ENCODE results near the gene CADPS. TPM values are rescaled to one million over a fixed set of nuclear protein-coding genes. Genes with fewer than 3 reads are reported as not detected.

CADPS gene
- total RNA-seq, 5 donors from 2014 or later (not counting 1 experiment from before 2014, with no cell fraction given) = 0.49 TPM; not detected in 4

- Mint-ChIP-seq H3K4me1 (no peaks in the 10 kb centered on the region), H3K36me3 (no peaks in the 10 kb centered on the region), H3K27me3 (peaks cover 3 to 23% of the 10 kb centered on the region in 2 donors), H3K9me3 (peaks cover 0 to 11% (median 0%) of the 10 kb centered on the region in 3 donors), H3K27ac (no peak overlapping the region), H3K4me3 (no peak overlapping the region)
- Histone ChIP-seq H3K27ac (ENCODE audit: low read length) (no peak overlapping the region), H3K9me3 (no peaks in the 10 kb centered on the region), H3K36me3 (ENCODE audit: control insufficient read depth in 2 of 2, extremely low read depth in 1 of 2, insufficient read depth in 1 of 2, low read length in 1 of 2) (no peaks in the 10 kb centered on the region), H3K4me1 (ENCODE audit: control insufficient read depth in 1 of 2, extremely low read depth in 1 of 2, insufficient read depth in 2 of 2, low read length in 2 of 2) (no peaks in the 10 kb centered on the region), H3K27me3 (replicated peaks in 1 of 2; ENCODE audit: control insufficient read depth in 2 of 2, extremely low read depth in 1 of 2, insufficient read depth in 2 of 2, low read length in 1 of 2) (no peaks in the 10 kb centered on the region), H3K4me3 (ENCODE audit: control insufficient read depth in 1 of 2, extremely low read depth in 1 of 2, low read length in 1 of 2) (no peak overlapping the region)
- 76% methylated on average over 2 of the region's 2 CpGs for WGBS (ENCODE audit: insufficient coverage)
- DNase-seq (no peak), ATAC-seq (replicated peaks in 1 of 4) (no peak)
- ChIA-PET CTCF (no interaction called here), POLR2A (no interaction called here)
Observed at GRCh38 chr3:62551556-62551955, 323.7 kb downstream of the CADPS start.

DNA sequence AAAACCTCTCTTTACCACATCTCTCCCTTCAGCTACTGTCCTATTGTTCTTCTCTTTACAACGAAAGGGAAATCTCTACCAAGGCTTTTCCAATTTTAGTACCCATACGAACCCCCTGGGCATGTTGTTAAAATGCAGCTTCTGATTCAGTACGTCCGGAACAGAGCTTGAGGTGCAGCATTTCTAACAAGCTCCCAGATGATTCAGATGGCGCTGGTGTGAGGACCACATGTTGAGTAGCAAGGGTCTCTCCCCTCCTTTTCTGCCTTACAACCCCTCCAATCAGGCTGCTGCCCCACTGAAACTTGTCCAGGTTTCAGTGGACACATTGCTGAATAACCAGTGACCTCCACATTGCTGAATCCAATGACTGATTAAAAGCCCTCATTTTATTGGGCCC lies 324.8 kb downstream of the CADPS start:
- Histone ChIP-seq H3K27me3 (replicated peaks in 1 of 2; ENCODE audit: control insufficient read depth in 2 of 2, extremely low read depth in 1 of 2, insufficient read depth in 2 of 2, low read length in 1 of 2) (no peaks in the 10 kb centered on the region), H3K9me3 (no peaks in the 10 kb centered on the region), H3K4me3 (ENCODE audit: control insufficient read depth in 1 of 2, extremely low read depth in 1 of 2, low read length in 1 of 2) (no peak overlapping the region), H3K36me3 (ENCODE audit: control insufficient read depth in 2 of 2, extremely low read depth in 1 of 2, insufficient read depth in 1 of 2, low read length in 1 of 2) (no peaks in the 10 kb centered on the region), H3K27ac (ENCODE audit: low read length) (no peak overlapping the region), H3K4me1 (ENCODE audit: control insufficient read depth in 1 of 2, extremely low read depth in 1 of 2, insufficient read depth in 2 of 2, low read length in 2 of 2) (no peaks in the 10 kb centered on the region)
- H3K27ac Mint-ChIP-seq = no peak overlapping the region
- WGBS (ENCODE audit: insufficient coverage) = 83% methylated on average over 4 of the region's 5 CpGs
- POLR2A ChIA-PET = no interaction called here
- no peaks in the 10 kb centered on the region for H3K36me3 Mint-ChIP-seq
- ATAC-seq (replicated peaks in 1 of 4) (no peak), DNase-seq (no peak)
- no peaks in the 10 kb centered on the region for H3K4me1 Mint-ChIP-seq
- CTCF ChIA-PET = no interaction called here
- H3K9me3 Mint-ChIP-seq = peaks cover 0 to 11% (median 0%) of the 10 kb centered on the region in 3 donors
- no peak overlapping the region for H3K4me3 Mint-ChIP-seq
- H3K27me3 Mint-ChIP-seq = peaks cover 3 to 23% of the 10 kb centered on the region in 2 donors

- no CpG with 5 or more reads among the region's 2 CpGs for WGBS (ENCODE audit: insufficient coverage)
- ChIA-PET POLR2A (no interaction called here), CTCF (no interaction called here)
- ATAC-seq (replicated peaks in 1 of 4) (no peak), DNase-seq (no peak)
- no peak overlapping the region for H3K4me3 ChIP-seq (ENCODE audit: control insufficient read depth in 1 of 2, extremely low read depth in 1 of 2, low read length in 1 of 2)
- peaks cover 3 to 22% of the 10 kb centered on the region in 2 donors for H3K27me3 Mint-ChIP-seq
- H3K4me1 Mint-ChIP-seq = no peaks in the 10 kb centered on the region
- no peaks in the 10 kb centered on the region for H3K9me3 ChIP-seq
- H3K9me3 Mint-ChIP-seq = peaks cover 0 to 11% (median 0%) of the 10 kb centered on the region in 3 donors
- no peaks in the 10 kb centered on the region for H3K4me1 ChIP-seq (ENCODE audit: control insufficient read depth in 1 of 2, extremely low read depth in 1 of 2, insufficient read depth in 2 of 2, low read length in 2 of 2)
- no peak overlapping the region for H3K27ac Mint-ChIP-seq
- H3K27ac ChIP-seq (ENCODE audit: low read length) = no peak overlapping the region
- H3K4me3 Mint-ChIP-seq = no peak overlapping the region
- H3K27me3 ChIP-seq (replicated peaks in 1 of 2; ENCODE audit: control insufficient read depth in 2 of 2, extremely low read depth in 1 of 2, insufficient read depth in 2 of 2, low read length in 1 of 2) = no peaks in the 10 kb centered on the region
- H3K36me3 Mint-ChIP-seq = no peaks in the 10 kb centered on the region
- H3K36me3 ChIP-seq (ENCODE audit: control insufficient read depth in 2 of 2, extremely low read depth in 1 of 2, insufficient read depth in 1 of 2, low read length in 1 of 2) = no peaks in the 10 kb centered on the region
Observed at GRCh38 chr3:62548528-62549205, 326.5 kb downstream of the CADPS start.

DNA sequence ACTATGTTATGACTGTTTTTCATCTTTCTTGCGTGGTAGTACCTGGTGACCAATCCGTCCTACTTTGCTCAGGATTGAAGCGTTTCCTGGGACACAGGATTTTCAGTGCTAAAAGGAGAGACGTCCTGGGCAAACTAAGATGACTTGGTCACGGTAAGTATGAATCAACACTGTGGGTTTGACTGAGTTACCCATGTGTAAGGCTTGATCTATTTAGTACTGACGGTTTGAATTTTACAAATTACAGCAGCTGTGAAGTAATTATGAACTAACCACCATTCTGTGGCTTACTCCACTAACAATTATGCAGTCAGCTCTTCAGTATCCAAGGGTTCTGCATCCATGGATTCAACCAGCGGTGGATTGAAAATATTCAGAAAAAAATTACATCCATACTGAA lies 328.9 kb downstream of the CADPS start:
- WGBS (ENCODE audit: insufficient coverage) = 81% methylated on average over 4 of the region's 7 CpGs
- no peaks in the 10 kb centered on the region for H3K9me3 ChIP-seq
- no peaks in the 10 kb centered on the region for H3K27me3 ChIP-seq (replicated peaks in 1 of 2; ENCODE audit: control insufficient read depth in 2 of 2, extremely low read depth in 1 of 2, insufficient read depth in 2 of 2, low read length in 1 of 2)
- H3K27ac ChIP-seq (ENCODE audit: low read length) = no peak overlapping the region
- DNase-seq (no peak), ATAC-seq (replicated peaks in 1 of 4) (no peak)
- no peak overlapping the region for H3K4me3 Mint-ChIP-seq
- no peaks in the 10 kb centered on the region for H3K4me1 Mint-ChIP-seq
- peaks cover 0 to 5% (median 0%) of the 10 kb centered on the region in 3 donors for H3K9me3 Mint-ChIP-seq
- H3K36me3 Mint-ChIP-seq = no peaks in the 10 kb centered on the region
- H3K4me1 ChIP-seq (ENCODE audit: control insufficient read depth in 1 of 2, extremely low read depth in 1 of 2, insufficient read depth in 2 of 2, low read length in 2 of 2) = no peaks in the 10 kb centered on the region
- H3K36me3 ChIP-seq (ENCODE audit: control insufficient read depth in 2 of 2, extremely low read depth in 1 of 2, insufficient read depth in 1 of 2, low read length in 1 of 2) = no peaks in the 10 kb centered on the region
- no peak overlapping the region for H3K27ac Mint-ChIP-seq
- H3K27me3 Mint-ChIP-seq = peaks cover 3 to 11% of the 10 kb centered on the region in 2 donors
- no peak overlapping the region for H3K4me3 ChIP-seq (ENCODE audit: control insufficient read depth in 1 of 2, extremely low read depth in 1 of 2, low read length in 1 of 2)
- ChIA-PET POLR2A (no interaction called here), CTCF (interaction anchor here in 1 of 2 donors (0.7 kb wide), 1 partner anchor 33 kb away, joined by 3 read pairs; no protein-coding TSS in a partner anchor)

DNA sequence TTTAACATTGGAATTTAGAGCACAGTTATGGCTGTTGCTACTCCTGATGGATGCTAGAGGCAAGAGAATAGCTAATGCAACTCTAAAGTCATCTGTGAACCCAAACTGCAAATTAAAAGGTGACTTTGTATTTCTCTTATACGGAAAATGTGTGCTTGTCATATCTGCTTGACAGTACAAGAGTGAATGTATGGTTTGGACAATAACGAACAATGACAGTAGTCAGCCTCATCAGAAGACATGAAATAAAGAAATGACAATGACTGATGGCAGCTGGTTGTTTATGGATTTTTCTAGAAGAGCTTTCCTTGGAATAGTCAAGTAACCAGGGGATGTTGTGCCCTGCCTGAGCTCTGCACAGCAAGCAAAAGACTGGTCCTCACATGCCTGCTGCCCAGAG lies 333.0 kb downstream of the CADPS start:
- CTCF ChIA-PET = interaction anchor here in 1 of 2 donors (0.9 kb wide), 1 partner anchor 61 kb away, joined by 3 read pairs; no protein-coding TSS in a partner anchor
- H3K9me3 ChIP-seq = no peaks in the 10 kb centered on the region
- H3K4me1 Mint-ChIP-seq = no peaks in the 10 kb centered on the region
- ATAC-seq (replicated peaks in 1 of 4) (no peak), DNase-seq (no peak)
- no peaks in the 10 kb centered on the region for H3K9me3 Mint-ChIP-seq
- H3K4me1 ChIP-seq (ENCODE audit: control insufficient read depth in 1 of 2, extremely low read depth in 1 of 2, insufficient read depth in 2 of 2, low read length in 2 of 2) = no peaks in the 10 kb centered on the region
- no peaks in the 10 kb centered on the region for H3K27me3 Mint-ChIP-seq
- POLR2A ChIA-PET = no interaction called here
- no peaks in the 10 kb centered on the region for H3K36me3 ChIP-seq (ENCODE audit: control insufficient read depth in 2 of 2, extremely low read depth in 1 of 2, insufficient read depth in 1 of 2, low read length in 1 of 2)
- no peak overlapping the region for H3K4me3 Mint-ChIP-seq
- no peaks in the 10 kb centered on the region for H3K27me3 ChIP-seq (replicated peaks in 1 of 2; ENCODE audit: control insufficient read depth in 2 of 2, extremely low read depth in 1 of 2, insufficient read depth in 2 of 2, low read length in 1 of 2)
- no peak overlapping the region for H3K27ac ChIP-seq (ENCODE audit: low read length)
- H3K27ac Mint-ChIP-seq = no peak overlapping the region
- no peak overlapping the region for H3K4me3 ChIP-seq (ENCODE audit: control insufficient read depth in 1 of 2, extremely low read depth in 1 of 2, low read length in 1 of 2)
- no peaks in the 10 kb centered on the region for H3K36me3 Mint-ChIP-seq
- 100% methylated on average over 2 of the region's 2 CpGs for WGBS (ENCODE audit: insufficient coverage)

DNA sequence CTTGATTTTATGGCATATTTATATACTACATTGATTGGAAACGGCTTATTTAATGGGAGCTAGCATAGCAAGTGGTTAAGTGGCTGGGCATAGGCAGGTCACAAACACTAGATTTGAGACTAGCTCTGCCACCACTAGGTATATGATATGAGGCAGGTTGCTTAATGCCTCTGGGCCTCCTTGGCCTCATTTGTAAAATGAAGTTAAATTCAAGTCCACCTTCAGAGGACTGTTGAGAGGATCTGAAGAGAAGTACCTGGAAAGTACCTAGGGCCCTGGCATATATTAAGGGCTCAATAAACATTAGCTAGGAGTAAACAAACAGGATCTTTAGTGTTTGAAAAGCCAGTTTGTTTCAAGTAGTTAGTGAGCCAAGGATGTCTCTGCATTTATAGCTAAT lies 335.5 kb downstream of the CADPS start:
- Mint-ChIP-seq H3K4me1 (no peaks in the 10 kb centered on the region), H3K36me3 (no peaks in the 10 kb centered on the region), H3K27ac (no peak overlapping the region), H3K27me3 (no peaks in the 10 kb centered on the region), H3K9me3 (peaks cover 0 to 8% (median 0%) of the 10 kb centered on the region in 3 donors), H3K4me3 (no peak overlapping the region)
- Histone ChIP-seq H3K9me3 (no peaks in the 10 kb centered on the region), H3K4me1 (ENCODE audit: control insufficient read depth in 1 of 2, extremely low read depth in 1 of 2, insufficient read depth in 2 of 2, low read length in 2 of 2) (no peaks in the 10 kb centered on the region), H3K27ac (ENCODE audit: low read length) (no peak overlapping the region), H3K36me3 (ENCODE audit: control insufficient read depth in 2 of 2, extremely low read depth in 1 of 2, insufficient read depth in 1 of 2, low read length in 1 of 2) (no peaks in the 10 kb centered on the region), H3K4me3 (ENCODE audit: control insufficient read depth in 1 of 2, extremely low read depth in 1 of 2, low read length in 1 of 2) (no peak overlapping the region), H3K27me3 (replicated peaks in 1 of 2; ENCODE audit: control insufficient read depth in 2 of 2, extremely low read depth in 1 of 2, insufficient read depth in 2 of 2, low read length in 1 of 2) (no peaks in the 10 kb centered on the region)
- DNase-seq (no peak), ATAC-seq (replicated peaks in 1 of 4) (no peak)
- POLR2A ChIA-PET = no interaction called here
- no CpG with 5 or more reads among the region's 1 CpG for WGBS (ENCODE audit: insufficient coverage)
- CTCF ChIA-PET = no interaction called here

All from T-cell (primary cell).